GM19463 (cell line): ENCODE data around the gene RAB5B.
A peak's percentile ranks its signal among the peaks of the same experiment; 100 is the strongest.
"Not testable (repeated sequence)": the region's sequence is repeated elsewhere in the genome, so short reads cannot be mapped to it uniquely, and the experiment has no call there.

Source experiments
- ATAC-seq: cut with Tn5 transposase; IDR thresholded peaks from one replicate; pipeline ENCODE4 v1.9.1; 2021; ENCODE audit warnings: mild to moderate bottlenecking, moderate library complexity; ENCODE audit not compliant: unreplicated experiment

The RAB5B gene

GRCh38 chr12:56013482-56013881 is 39.6 kb downstream of the RAB5B start:
- no peak for ATAC-seq

- no peak for ATAC-seq
Observed at GRCh38 chr12:56014205-56014604, 40.3 kb downstream of the RAB5B start.

GRCh38 chr12:56017181-56017580 is 43.3 kb downstream of the RAB5B start:
- no peak for ATAC-seq

- ATAC-seq: no peak
Observed at GRCh38 chr12:56018356-56018755, 44.5 kb downstream of the RAB5B start.

- no peak for ATAC-seq
Observed at GRCh38 chr12:56020423-56021184, 46.7 kb downstream of the RAB5B start, which contains the start of gene IKZF4. IKZF4 (plus strand) TSS chr12:56021043; CDS start chr12:56021494, 451 bp downstream.

GRCh38 chr12:56021889-56022497 is 48.1 kb downstream of the RAB5B start:
- ATAC-seq: no peak

- ATAC-seq: no peak
Observed at GRCh38 chr12:56028511-56029165, 54.8 kb downstream of the RAB5B start.

- ATAC-seq: no peak
Observed at GRCh38 chr12:56029166-56029519, 55.3 kb downstream of the RAB5B start.

- ATAC-seq: peak; percentile 47
Observed at GRCh38 chr12:56029666-56030293, 55.9 kb downstream of the RAB5B start.

- no peak for ATAC-seq
Observed at GRCh38 chr12:56031987-56032386, 58.1 kb downstream of the RAB5B start.

- no peak for ATAC-seq
Observed at GRCh38 chr12:56034586-56035332, 60.9 kb downstream of the RAB5B start.

- ATAC-seq: no peak
Observed at GRCh38 chr12:56037161-56037560, 63.3 kb downstream of the RAB5B start.

- ATAC-seq: no peak
Observed at GRCh38 chr12:56038022-56038655, 64.3 kb downstream of the RAB5B start.

- ATAC-seq: no peak
Observed at GRCh38 chr12:56040151-56040550, 66.3 kb downstream of the RAB5B start.

- ATAC-seq: no peak
Observed at GRCh38 chr12:56040963-56041551, 67.2 kb downstream of the RAB5B start.

GRCh38 chr12:56041552-56042429 is 67.9 kb downstream of the RAB5B start, which contains the start of gene RPS26:
RPS26 (plus strand) TSS chr12:56041918; CDS start chr12:56042167, 249 bp downstream.
- peak; percentile 95 for ATAC-seq

GRCh38 chr12:56042430-56042813 is 68.5 kb downstream of the RAB5B start:
- not testable (repeated sequence) for ATAC-seq

GRCh38 chr12:56042843-56043242 is 69.0 kb downstream of the RAB5B start:
- no peak for ATAC-seq
